Measurements from ENCODE around the gene AK1. TPM values are rescaled to one million over a fixed set of nuclear protein-coding genes. Genes with fewer than 3 reads are reported as not detected.

The AK1 gene
- total RNA-seq, 1 experiment from 2014 or later = 61.1 TPM

GRCh38 chr9:127860260-127860659 is 17.2 kb downstream of the AK1 start:
- Histone ChIP-seq H3K4me3 (replicated peaks in 1 of 2; ENCODE audit: low read depth in 1 of 2, low read length in 2 of 2) (no peak overlapping the region), H3K4me1 (ENCODE audit: control insufficient read depth in 1 of 2, insufficient read depth in 2 of 2, low read length in 2 of 2) (no peaks in the 10 kb centered on the region), H3K27ac (ENCODE audit: low read depth, low read length) (no peak overlapping the region), H3K36me3 (ENCODE audit: control insufficient read depth in 1 of 2, insufficient read depth in 2 of 2, low read length in 2 of 2) (no peaks in the 10 kb centered on the region), H3K79me2 (ENCODE audit: insufficient read depth, low read length) (no peaks in the 10 kb centered on the region), H3K4me2 (ENCODE audit: low read length) (no peak overlapping the region), H3K27me3 (ENCODE audit: insufficient read depth, low read length) (no peaks in the 10 kb centered on the region), H2AFZ (ENCODE audit: low read depth, low read length, poor library complexity, severe bottlenecking) (no peak overlapping the region), H3K9me2 (ENCODE audit: insufficient read depth) (no peaks in the 10 kb centered on the region), H4K20me1 (ENCODE audit: insufficient read depth) (no peaks in the 10 kb centered on the region), H3K9ac (ENCODE audit: low read length) (no peak overlapping the region), H3K9me3 (ENCODE audit: control insufficient read depth in 1 of 2, insufficient read depth in 1 of 2, low read depth in 1 of 2, low read length in 2 of 2) (no peaks in the 10 kb centered on the region)
- RAD21 ChIA-PET (ENCODE audit: low non-redundant PET in 1 of 2, low total read pairs in 2 of 2, uncharacterized antibody in 2 of 2, unreplicated experiment in 2 of 2) = no interaction called here
- intact Hi-C loops (cut with micrococcal nuclease) = no loop called here
- POLR2A ChIA-PET = no interaction called here
- no TSS peak for BruUV-seq (replicated peaks)
- DNase-seq (ENCODE audit: low read depth, low spot score) (no peak), ATAC-seq (no peak)
- TF ChIP-seq FOSL1 (IDR thresholded peaks at IDR 0.05; ENCODE audit: low read depth) = no peak
- no peak for TF ChIP-seq ZFX (IDR thresholded peaks at IDR 0.05)
- no peak for TF ChIP-seq MAX (IDR thresholded peaks at IDR 0.05)
- no peak for TF ChIP-seq CBX3 (IDR thresholded peaks at IDR 0.05; ENCODE audit: low read depth)
- CTCF ChIA-PET = no interaction called here

GRCh38 chr9:127858041-127858512 is 19.4 kb downstream of the AK1 start:
- Histone ChIP-seq H3K9ac (ENCODE audit: low read length) (no peak overlapping the region), H3K9me3 (ENCODE audit: control insufficient read depth in 1 of 2, insufficient read depth in 1 of 2, low read depth in 1 of 2, low read length in 2 of 2) (no peaks in the 10 kb centered on the region), H3K27ac (ENCODE audit: low read depth, low read length) (no peak overlapping the region), H3K27me3 (ENCODE audit: insufficient read depth, low read length) (no peaks in the 10 kb centered on the region), H3K4me1 (ENCODE audit: control insufficient read depth in 1 of 2, insufficient read depth in 2 of 2, low read length in 2 of 2) (no peaks in the 10 kb centered on the region), H3K79me2 (ENCODE audit: insufficient read depth, low read length) (no peaks in the 10 kb centered on the region), H3K36me3 (ENCODE audit: control insufficient read depth in 1 of 2, insufficient read depth in 2 of 2, low read length in 2 of 2) (no peaks in the 10 kb centered on the region), H3K9me2 (ENCODE audit: insufficient read depth) (no peaks in the 10 kb centered on the region), H4K20me1 (ENCODE audit: insufficient read depth) (no peaks in the 10 kb centered on the region), H3K4me2 (ENCODE audit: low read length) (no peak overlapping the region), H2AFZ (ENCODE audit: low read depth, low read length, poor library complexity, severe bottlenecking) (no peak overlapping the region), H3K4me3 (replicated peaks in 1 of 2; ENCODE audit: low read depth in 1 of 2, low read length in 2 of 2) (no peak overlapping the region)
- CTCF ChIA-PET = no interaction called here
- BruUV-seq (replicated peaks) = no TSS peak
- intact Hi-C loops (cut with micrococcal nuclease) = no loop called here
- RAD21 ChIA-PET (ENCODE audit: low non-redundant PET in 1 of 2, low total read pairs in 2 of 2, uncharacterized antibody in 2 of 2, unreplicated experiment in 2 of 2) = no interaction called here
- ATAC-seq (no peak), DNase-seq (ENCODE audit: low read depth, low spot score) (no peak)
- POLR2A ChIA-PET = no interaction called here
- TF ChIP-seq ELF1 (IDR thresholded peaks at IDR 0.05; ENCODE audit: borderline replicate concordance, low read depth) = no peak
- no peak for TF ChIP-seq SIN3A (IDR thresholded peaks at IDR 0.05; ENCODE audit: low read depth)
- TF ChIP-seq SRF (IDR thresholded peaks at IDR 0.05; ENCODE audit: low read depth) = no peak
- TF ChIP-seq ZBTB33 (IDR thresholded peaks at IDR 0.05; ENCODE audit: extremely low read depth, insufficient replicate concordance, low read length) = no peak
- no peak for TF ChIP-seq YY1 (IDR thresholded peaks at IDR 0.05; ENCODE audit: extremely low read depth, insufficient replicate concordance, low read depth, low read length)
- TF ChIP-seq RAD21 (IDR thresholded peaks at IDR 0.05; ENCODE audit: low read depth) = no peak
- no peak for TF ChIP-seq ATF3 (IDR thresholded peaks at IDR 0.05)
- TF ChIP-seq CTCF (IDR thresholded peaks at IDR 0.05 in 2 of 3, conservative IDR thresholded peaks at IDR 0.05 in 1 of 3; ENCODE audit: borderline replicate concordance in 1 of 3, insufficient read depth in 1 of 3, low read depth in 2 of 3, low read length in 2 of 3) = no peak
- TF ChIP-seq REST (IDR thresholded peaks at IDR 0.05; ENCODE audit: low read depth) = no peak
- no peak for TF ChIP-seq SP1 (IDR thresholded peaks at IDR 0.05; ENCODE audit: low read depth)
